Body of pancreas (tissue), 4 donors: ENCODE measurements around the gene INTS3.

Source experiments
- CTCF ChIP-seq, 7 experiments: fragments of 450-650 bp in 4 of 7; fragments of 200-600 bp in 3 of 7; sonication (generic) in 3 of 7; IDR thresholded peaks; one replicate each; pipeline ENCODE4 v1.5.1; 2016 to 2019; ENCODE audit warnings: antibody characterized with exemption in 7 of 7
- POLR2A ChIP-seq, 3 donors: fragments of 450-650 bp; IDR thresholded peaks; one replicate each; pipeline ENCODE4 v1.6.1; 2016; ENCODE audit warnings: antibody characterized with exemption in 3 of 3, mild to moderate bottlenecking in 2 of 3

GRCh38 chr1:153795934-153796785 is 68.3 kb downstream of the INTS3 start:
- TF ChIP-seq CTCF (IDR thresholded peaks at IDR 0.05) (no peak), POLR2A (IDR thresholded peaks at IDR 0.05) (no peak)
